Transverse colon (tissue), 4 donors: ENCODE data around the gene MRPS33.

ENCODE experiments used
- EP300 ChIP-seq: sonication (generic); formaldehyde crosslinking; IDR thresholded peaks from one replicate; pipeline ENCODE4 v1.6.1; 2017; ENCODE audit warnings: antibody characterized with exemption, low read depth
- POLR2AphosphoS5 ChIP-seq, 3 donors: sonication (generic); formaldehyde crosslinking; IDR thresholded peaks; one replicate each; pipeline ENCODE4 v1.6.1; 2016; ENCODE audit warnings: antibody characterized with exemption in 3 of 3
- TF ChIP-seq, protein P1 (sequence below), 5 experiments: fragments of 200-600 bp in 3 of 5; fragments of 450-650 bp in 2 of 5; sonication (generic) in 3 of 5; IDR thresholded peaks; 1 replicate in 2 of 5; 2 replicates in 3 of 5; pipeline ENCODE4 v1.5.1; 2016 to 2017; ENCODE audit warnings: antibody characterized with exemption in 5 of 5, inconsistent platforms in 3 of 5, mild to moderate bottlenecking in 2 of 5, moderate library complexity in 1 of 5

DNA sequence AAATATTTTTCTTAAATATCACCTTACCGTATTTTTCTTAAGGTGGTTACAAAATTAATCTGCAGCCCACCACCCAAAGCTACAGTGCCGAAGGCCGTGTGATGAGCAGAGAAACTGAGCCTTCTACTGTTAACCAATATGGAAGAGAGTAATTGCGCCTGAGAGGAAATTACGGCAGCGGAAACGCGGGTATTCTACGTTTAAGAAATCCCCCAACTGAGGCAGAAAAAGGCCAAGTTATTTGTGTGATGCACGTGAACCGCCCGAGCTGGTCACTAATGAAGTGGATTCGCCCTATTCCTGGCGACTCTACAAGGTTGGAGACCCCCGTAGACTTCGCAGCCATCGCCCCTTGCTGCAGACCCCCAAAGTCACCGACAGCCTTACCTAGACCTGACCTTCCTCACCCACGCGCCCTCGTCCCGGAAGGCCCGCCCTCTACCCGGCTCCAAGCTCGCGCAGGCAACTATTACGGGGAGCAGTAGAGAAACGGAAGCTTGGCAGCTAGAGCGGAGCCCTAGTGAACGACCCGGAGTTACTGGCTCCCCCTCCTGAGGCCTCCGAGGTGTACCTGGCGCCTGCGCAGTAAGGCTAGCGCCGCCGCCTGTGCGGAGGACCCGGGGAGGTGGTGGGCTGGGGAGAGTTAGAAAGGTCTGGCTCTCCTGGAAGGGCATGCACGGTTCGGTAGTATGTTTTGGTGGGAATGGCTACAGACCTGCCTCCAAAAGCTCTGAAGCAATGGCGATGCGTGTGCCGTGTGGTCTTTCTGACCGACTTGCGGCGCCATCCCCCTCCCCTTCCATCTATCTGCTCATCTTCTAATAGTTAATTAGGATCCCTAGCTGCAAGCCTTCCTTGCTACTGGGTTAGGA, at the start of gene MRPS33:
- TF ChIP-seq, protein P1, sequence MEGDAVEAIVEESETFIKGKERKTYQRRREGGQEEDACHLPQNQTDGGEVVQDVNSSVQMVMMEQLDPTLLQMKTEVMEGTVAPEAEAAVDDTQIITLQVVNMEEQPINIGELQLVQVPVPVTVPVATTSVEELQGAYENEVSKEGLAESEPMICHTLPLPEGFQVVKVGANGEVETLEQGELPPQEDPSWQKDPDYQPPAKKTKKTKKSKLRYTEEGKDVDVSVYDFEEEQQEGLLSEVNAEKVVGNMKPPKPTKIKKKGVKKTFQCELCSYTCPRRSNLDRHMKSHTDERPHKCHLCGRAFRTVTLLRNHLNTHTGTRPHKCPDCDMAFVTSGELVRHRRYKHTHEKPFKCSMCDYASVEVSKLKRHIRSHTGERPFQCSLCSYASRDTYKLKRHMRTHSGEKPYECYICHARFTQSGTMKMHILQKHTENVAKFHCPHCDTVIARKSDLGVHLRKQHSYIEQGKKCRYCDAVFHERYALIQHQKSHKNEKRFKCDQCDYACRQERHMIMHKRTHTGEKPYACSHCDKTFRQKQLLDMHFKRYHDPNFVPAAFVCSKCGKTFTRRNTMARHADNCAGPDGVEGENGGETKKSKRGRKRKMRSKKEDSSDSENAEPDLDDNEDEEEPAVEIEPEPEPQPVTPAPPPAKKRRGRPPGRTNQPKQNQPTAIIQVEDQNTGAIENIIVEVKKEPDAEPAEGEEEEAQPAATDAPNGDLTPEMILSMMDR (IDR thresholded peaks at IDR 0.05) = peak in 3 of 5 experiments; percentile 13 to 24 (median 16)
- TF ChIP-seq POLR2AphosphoS5 (IDR thresholded peaks at IDR 0.05) (peak; percentile 76 to 88 (median 87)), EP300 (no peak)
